Liver (tissue), 9 donors: ENCODE data around the gene CPNE8. TPM values are rescaled to one million over a fixed set of nuclear protein-coding genes. Genes with fewer than 3 reads are reported as not detected.

Experiments used
- DNase-seq: peaks from one replicate; pipeline ENCODE4 v3.0.0-alpha.2; 2017; ENCODE audit warnings: low spot score
- H3K27ac ChIP-seq, 2 donors: one replicate each; pipeline ENCODE4 v1.7.0; 2013; ENCODE audit warnings: inconsistent platforms in 2 of 2, low read length in 2 of 2, control low read depth in 1 of 2, low read depth in 1 of 2, mild to moderate bottlenecking in 1 of 2
- H3K27me3 ChIP-seq, 4 donors: one replicate each; pipeline versions ENCODE4 v1.6.1 to v1.7.0; 2013; ENCODE audit warnings: low read length in 3 of 4, inconsistent platforms in 1 of 4, mild to moderate bottlenecking in 1 of 4, moderate library complexity in 1 of 4; ENCODE audit not compliant: control insufficient read depth in 4 of 4, insufficient read depth in 4 of 4
- H3K36me3 ChIP-seq, 4 donors: one replicate each; pipeline versions ENCODE4 v1.6.1 to v1.7.0; 2013; ENCODE audit warnings: low read length in 3 of 4, mild to moderate bottlenecking in 3 of 4, low read depth in 1 of 4, moderate library complexity in 1 of 4; ENCODE audit not compliant: control insufficient read depth in 4 of 4, insufficient read depth in 3 of 4
- H3K4me1 ChIP-seq, 4 donors: one replicate each; pipeline versions ENCODE4 v1.6.1 to v1.7.0; 2013; ENCODE audit warnings: low read length in 3 of 4, mild to moderate bottlenecking in 3 of 4, moderate library complexity in 1 of 4; ENCODE audit not compliant: control insufficient read depth in 4 of 4, insufficient read depth in 4 of 4
- H3K4me3 ChIP-seq, 3 donors: one replicate each; pipeline versions ENCODE4 v1.6.1 to v1.7.0; 2013; ENCODE audit warnings: low read length in 3 of 3, control low read depth in 1 of 3, low read depth in 1 of 3, mild to moderate bottlenecking in 1 of 3
- H3K9ac ChIP-seq, 2 donors: one replicate each; pipeline ENCODE4 v1.7.0; 2013; ENCODE audit warnings: low read length in 2 of 2, mild to moderate bottlenecking in 2 of 2, moderate library complexity in 2 of 2, control low read depth in 1 of 2, low read depth in 1 of 2
- H3K9me3 ChIP-seq, 4 donors: one replicate each; pipeline versions ENCODE4 v1.6.1 to v1.7.0; 2013; ENCODE audit warnings: low read length in 3 of 4; ENCODE audit not compliant: control insufficient read depth in 4 of 4
- EGR1 ChIP-seq, 2 donors: IDR thresholded peaks; 2 replicates each; pipeline ENCODE4 v1.6.1; 2016 to 2018; ENCODE audit warnings: antibody characterized with exemption in 2 of 2, low read depth in 2 of 2
- FOXA1 ChIP-seq: IDR thresholded peaks from 2 replicates; pipeline ENCODE4 v1.6.1; 2016; ENCODE audit warnings: antibody characterized with exemption
- FOXA2 ChIP-seq: IDR thresholded peaks from 2 replicates; pipeline ENCODE4 v1.6.1; 2016; ENCODE audit warnings: antibody characterized with exemption
- GABPA ChIP-seq, 2 donors: IDR thresholded peaks in 1 of 2; conservative IDR thresholded peaks in 1 of 2; 2 replicates each; pipeline ENCODE4 v1.6.1; 2016; ENCODE audit warnings: antibody characterized with exemption in 2 of 2, mild to moderate bottlenecking in 1 of 2, moderate library complexity in 1 of 2
- HNF4A ChIP-seq, 2 donors: conservative IDR thresholded peaks; 2 replicates each; pipeline ENCODE4 v1.6.1; 2016; ENCODE audit warnings: antibody characterized with exemption in 2 of 2, mild to moderate bottlenecking in 2 of 2
- HNF4G ChIP-seq: IDR thresholded peaks from 2 replicates; pipeline ENCODE4 v1.6.1; 2016; ENCODE audit warnings: antibody characterized with exemption
- JUND ChIP-seq, 2 donors: IDR thresholded peaks; 2 replicates each; pipeline ENCODE4 v1.6.1; 2016; ENCODE audit warnings: antibody characterized with exemption in 2 of 2
- MAX ChIP-seq: IDR thresholded peaks from 2 replicates; pipeline ENCODE4 v1.6.1; 2016; ENCODE audit warnings: antibody characterized with exemption
- NR2F2 ChIP-seq: IDR thresholded peaks from 2 replicates; pipeline ENCODE4 v1.6.1; 2016; ENCODE audit warnings: antibody characterized with exemption
- RAD21 ChIP-seq, 2 donors: IDR thresholded peaks; 2 replicates each; pipeline ENCODE4 v1.6.1; 2016; ENCODE audit warnings: antibody characterized with exemption in 2 of 2, mild to moderate bottlenecking in 2 of 2
- REST ChIP-seq: IDR thresholded peaks from 2 replicates; pipeline ENCODE4 v1.6.1; 2016; ENCODE audit warnings: antibody characterized with exemption, mild to moderate bottlenecking
- RXRA ChIP-seq, 2 donors: IDR thresholded peaks; 2 replicates each; pipeline ENCODE4 v1.6.1; 2017 to 2018; ENCODE audit warnings: antibody characterized with exemption in 2 of 2, mild to moderate bottlenecking in 1 of 2
- SP1 ChIP-seq: IDR thresholded peaks from 2 replicates; pipeline ENCODE4 v1.6.1; 2018; ENCODE audit warnings: antibody characterized with exemption, mild to moderate bottlenecking
- TAF1 ChIP-seq: conservative IDR thresholded peaks from 2 replicates; pipeline ENCODE4 v1.6.1; 2016; ENCODE audit warnings: antibody characterized with exemption, mild to moderate bottlenecking
- YY1 ChIP-seq: IDR thresholded peaks from 2 replicates; pipeline ENCODE4 v1.6.1; 2016; ENCODE audit warnings: antibody characterized with exemption, mild to moderate bottlenecking
- ZBTB33 ChIP-seq: IDR thresholded peaks from 2 replicates; pipeline ENCODE4 v1.6.1; 2016; ENCODE audit warnings: antibody characterized with exemption
- WGBS: extraction: QIAGEN DNeasy Blood & Tissue Kit; methylation state at CpG from one replicate; pipeline ENCODE4 v1.1.7; 2013; 5-methylcytosine and 5-hydroxymethylcytosine counted together
- polyA plus RNA-seq, 2 donors: library from polyadenylated mRNA; stranded (reverse) in 1 of 2; unstranded in 1 of 2; fragments of 200-250 nt in 1 of 2; fragments of >200 nt in 1 of 2; fragmentation: Nextera tagmentation in 1 of 2; extraction: Ambion mirVana in 1 of 2; gene quantifications; one replicate each; pipeline versions ENCODE4 v1.2.1 to v1.2.3, GENCODE V29; 2013 to 2015
- total RNA-seq, 2 donors: library from RNA; depleted of rRNA; stranded (reverse); fragments of >200 nt; gene quantifications; one replicate each; pipeline ENCODE4 v1.2.3, GENCODE V29; 2014
- TF ChIP-seq, protein P1 (sequence below): IDR thresholded peaks from 2 replicates; pipeline ENCODE4 v1.6.1; 2016; ENCODE audit warnings: antibody characterized with exemption
- TF ChIP-seq, protein P2 (sequence below): fragments of 150-350 bp; IDR thresholded peaks from 2 replicates; pipeline ENCODE4 v1.5.1; 2017; ENCODE audit warnings: improper control_type of control experiment, low read depth, low read length; ENCODE audit not compliant: missing input control
- donor health status: healthy.
- donor health status: healthy.
- donor health status: healthy.
- donor health status: healthy.
- donor health status: healthy.

Gene CPNE8
- total and polyA plus RNA-seq, 4 donors: 4.2 to 27.4 (median 10.9) TPM

GRCh38 chr12:38614171-38614570 is 291.2 kb downstream of the CPNE8 start:
- Histone ChIP-seq H3K36me3 (no peaks in the 10 kb centered on the region), H3K27me3 (no peaks in the 10 kb centered on the region), H3K9ac (no peak overlapping the region), H3K9me3 (peaks cover 0 to 3% (median 0%) of the 10 kb centered on the region in 4 donors), H3K27ac (no peak overlapping the region), H3K4me1 (no peaks in the 10 kb centered on the region), H3K4me3 (no peak overlapping the region)
- TF ChIP-seq HNF4A (conservative IDR thresholded peaks at IDR 0.05) (no peak), RXRA (IDR thresholded peaks at IDR 0.05) (no peak), ZBTB33 (no peak), FOXA1 (no peak), TAF1 (no peak)
- TF ChIP-seq, protein P1, sequence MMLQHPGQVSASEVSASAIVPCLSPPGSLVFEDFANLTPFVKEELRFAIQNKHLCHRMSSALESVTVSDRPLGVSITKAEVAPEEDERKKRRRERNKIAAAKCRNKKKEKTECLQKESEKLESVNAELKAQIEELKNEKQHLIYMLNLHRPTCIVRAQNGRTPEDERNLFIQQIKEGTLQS: no peak
- WGBS: 48% methylated on average over 2 of the region's 2 CpGs
- DNase-seq: no peak

- H3K36me3 ChIP-seq: no peaks in the 10 kb centered on the region
- WGBS: 50% methylated on average over 2 of the region's 2 CpGs
- DNase-seq: no peak
- H3K4me3 ChIP-seq: no peak overlapping the region
- H3K4me1 ChIP-seq: no peaks in the 10 kb centered on the region
- peaks cover 0 to 3% (median 0%) of the 10 kb centered on the region in 4 donors for H3K9me3 ChIP-seq
- no peak overlapping the region for H3K27ac ChIP-seq
- H3K27me3 ChIP-seq: no peaks in the 10 kb centered on the region
- H3K9ac ChIP-seq: no peak overlapping the region
- TF ChIP-seq NR2F2 (no peak), HNF4G (no peak), ZBTB33 (no peak), MAX (no peak), JUND (IDR thresholded peaks at IDR 0.05) (no peak), EGR1 (IDR thresholded peaks at IDR 0.05; ENCODE audit: low read depth in 2 of 2) (no peak), YY1 (no peak), FOXA2 (no peak), FOXA1 (no peak), TAF1 (no peak), HNF4A (conservative IDR thresholded peaks at IDR 0.05) (no peak), REST (no peak), GABPA (IDR thresholded peaks at IDR 0.05 in 1 of 2, conservative IDR thresholded peaks at IDR 0.05 in 1 of 2) (no peak), RAD21 (IDR thresholded peaks at IDR 0.05) (no peak), SP1 (no peak), RXRA (IDR thresholded peaks at IDR 0.05) (no peak)
- TF ChIP-seq, protein P2, sequence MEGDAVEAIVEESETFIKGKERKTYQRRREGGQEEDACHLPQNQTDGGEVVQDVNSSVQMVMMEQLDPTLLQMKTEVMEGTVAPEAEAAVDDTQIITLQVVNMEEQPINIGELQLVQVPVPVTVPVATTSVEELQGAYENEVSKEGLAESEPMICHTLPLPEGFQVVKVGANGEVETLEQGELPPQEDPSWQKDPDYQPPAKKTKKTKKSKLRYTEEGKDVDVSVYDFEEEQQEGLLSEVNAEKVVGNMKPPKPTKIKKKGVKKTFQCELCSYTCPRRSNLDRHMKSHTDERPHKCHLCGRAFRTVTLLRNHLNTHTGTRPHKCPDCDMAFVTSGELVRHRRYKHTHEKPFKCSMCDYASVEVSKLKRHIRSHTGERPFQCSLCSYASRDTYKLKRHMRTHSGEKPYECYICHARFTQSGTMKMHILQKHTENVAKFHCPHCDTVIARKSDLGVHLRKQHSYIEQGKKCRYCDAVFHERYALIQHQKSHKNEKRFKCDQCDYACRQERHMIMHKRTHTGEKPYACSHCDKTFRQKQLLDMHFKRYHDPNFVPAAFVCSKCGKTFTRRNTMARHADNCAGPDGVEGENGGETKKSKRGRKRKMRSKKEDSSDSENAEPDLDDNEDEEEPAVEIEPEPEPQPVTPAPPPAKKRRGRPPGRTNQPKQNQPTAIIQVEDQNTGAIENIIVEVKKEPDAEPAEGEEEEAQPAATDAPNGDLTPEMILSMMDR: no peak
- TF ChIP-seq, protein P1: no peak
Measured at GRCh38 chr12:38610808-38611350, 294.5 kb downstream of the CPNE8 start.
